HL-60 (cell line): ENCODE data around the gene NBPF4.
"Not testable (repeated sequence)": the region's sequence is repeated elsewhere in the genome, so short reads cannot be mapped to it uniquely, and the experiment has no call there.

Experiments used
- DNase-seq, 2 experiments: peaks; one replicate each; pipeline ENCODE4 v3.0.0-alpha.2; 2010 to 2020; ENCODE audit warnings: low read depth in 1 of 2, low spot score in 1 of 2
- H3K27ac ChIP-seq: fragments of 250-450 bp; sonication (Bioruptor Pico); replicated peaks from 2 replicates; pipeline ENCODE4 v1.5.1; 2020; ENCODE audit warnings: mild to moderate bottlenecking, moderate library complexity
- H3K27me3 ChIP-seq: fragments of 250-450 bp; sonication (Bioruptor Pico); 2 replicates; pipeline ENCODE4 v1.5.1; 2021; ENCODE audit warnings: mild to moderate bottlenecking, moderate library complexity; ENCODE audit not compliant: insufficient read depth, poor library complexity, severe bottlenecking
- H3K4me3 ChIP-seq: replicated peaks from 2 replicates; pipeline ENCODE4 v1.5.1; 2011; ENCODE audit warnings: mild to moderate bottlenecking, control low read depth, low read length; ENCODE audit not compliant: insufficient read depth
- CTCF ChIP-seq: IDR thresholded peaks from one replicate; pipeline ENCODE4 v1.5.1; 2011; ENCODE audit warnings: low read length, control low read depth, inconsistent platforms; ENCODE audit not compliant: insufficient read depth
- GABPA ChIP-seq: IDR thresholded peaks from 2 replicates; pipeline ENCODE4 v1.6.1; 2012; ENCODE audit warnings: low read depth
- POLR2AphosphoS5 ChIP-seq: IDR thresholded peaks from 2 replicates; pipeline ENCODE4 v1.6.1; 2012; ENCODE audit warnings: low read depth
- REST ChIP-seq: IDR thresholded peaks from 2 replicates; pipeline ENCODE4 v1.6.1; 2012; ENCODE audit warnings: low read depth; ENCODE audit not compliant: insufficient replicate concordance
- SPI1 ChIP-seq: IDR thresholded peaks from 2 replicates; pipeline ENCODE4 v1.6.1; 2012; ENCODE audit warnings: low read depth, mild to moderate bottlenecking, borderline replicate concordance

NBPF4 gene

GRCh38 chr1:108208724-108209446, 35.0 kb downstream of the NBPF4 start:
- DNase-seq: no peak
- Histone ChIP-seq H3K27me3 (no peaks in the 10 kb centered on the region), H3K4me3 (no peak overlapping the region), H3K27ac (no peak overlapping the region)
- no peak for TF ChIP-seq POLR2AphosphoS5
- no peak for TF ChIP-seq CTCF
- no peak for TF ChIP-seq REST
- no peak for TF ChIP-seq SPI1
- no peak for TF ChIP-seq GABPA

- DNase-seq, H3K4me3 ChIP-seq, H3K27me3 ChIP-seq, H3K27ac ChIP-seq: not testable (repeated sequence)
Observed at GRCh38 chr1:108203582-108203981, 40.3 kb downstream of the NBPF4 start.

- Histone ChIP-seq H3K4me3 (no peak overlapping the region), H3K27ac (no peak overlapping the region)
- no peak for TF ChIP-seq REST
- no peak for TF ChIP-seq CTCF
- TF ChIP-seq POLR2AphosphoS5: no peak
- no peak for TF ChIP-seq GABPA
- TF ChIP-seq SPI1: no peak
Observed at GRCh38 chr1:108201687-108202086, 42.2 kb downstream of the NBPF4 start.

GRCh38 chr1:108200687-108201051, 43.2 kb downstream of the NBPF4 start:
- peak overlapping the region; percentile 94 for H3K4me3 ChIP-seq
- H3K27me3 ChIP-seq: no peaks in the 10 kb centered on the region
- TF ChIP-seq SPI1 (no peak), GABPA (no peak), POLR2AphosphoS5 (no peak), CTCF (no peak), REST (no peak)
- DNase-seq: peak; percentile 41 to 65
- H3K27ac ChIP-seq: peak overlapping the region; percentile 49

More at GRCh38 chr1:108201687-108202086, 42.2 kb downstream of the NBPF4 start:
- H3K27me3 ChIP-seq: no peaks in the 10 kb centered on the region
- DNase-seq: no peak
